Thymus (tissue), 11 donors: Measurements from ENCODE around the gene MRPL51. TPM values are rescaled to one million over a fixed set of nuclear protein-coding genes. Genes with fewer than 3 reads are reported as not detected.

Source experiments
- DNase-seq, 9 donors: peaks; one replicate each; pipeline ENCODE4 v3.0.0-alpha.2; 2013; ENCODE audit warnings: low spot score in 9 of 9, low read depth in 6 of 9, missing footprints in 1 of 9
- H3K27ac ChIP-seq, 2 donors: one replicate each; pipeline ENCODE4 v1.5.1; 2013; ENCODE audit warnings: control low read depth in 1 of 2, low read depth in 1 of 2, low read length in 1 of 2, mild to moderate bottlenecking in 1 of 2, moderate library complexity in 1 of 2
- H3K27me3 ChIP-seq, 2 donors: one replicate each; pipeline ENCODE4 v1.5.1; 2013; ENCODE audit warnings: low read length in 1 of 2; ENCODE audit not compliant: control insufficient read depth in 2 of 2, insufficient read depth in 1 of 2
- H3K36me3 ChIP-seq, 2 donors: one replicate each; pipeline ENCODE4 v1.5.1; 2013; ENCODE audit warnings: low read length in 1 of 2, mild to moderate bottlenecking in 1 of 2, moderate library complexity in 1 of 2; ENCODE audit not compliant: control insufficient read depth in 2 of 2, insufficient read depth in 2 of 2
- H3K4me1 ChIP-seq, 2 donors: one replicate each; pipeline ENCODE4 v1.5.1; 2013; ENCODE audit warnings: low read length in 2 of 2; ENCODE audit not compliant: control insufficient read depth in 2 of 2, insufficient read depth in 2 of 2
- H3K4me3 ChIP-seq, 2 donors: one replicate each; pipeline ENCODE4 v1.5.1; 2013; ENCODE audit warnings: low read length in 2 of 2, control low read depth in 1 of 2, mild to moderate bottlenecking in 1 of 2
- H3K9me3 ChIP-seq, 2 donors: one replicate each; pipeline ENCODE4 v1.5.1; 2013; ENCODE audit warnings: low read length in 1 of 2, mild to moderate bottlenecking in 1 of 2; ENCODE audit not compliant: control insufficient read depth in 2 of 2, insufficient read depth in 1 of 2
- WGBS: extraction: QIAGEN DNeasy Blood & Tissue Kit; methylation state at CpG from one replicate; pipeline ENCODE4 v1.1.7; 2013; 5-methylcytosine and 5-hydroxymethylcytosine counted together
- polyA plus RNA-seq: library from polyadenylated mRNA; stranded (reverse); fragments of 200-250 nt; gene quantifications from one replicate; pipeline ENCODE4 v1.2.3, GENCODE V29; 2013
- total RNA-seq: library from RNA; stranded (reverse); fragments of 120-200 nt; gene quantifications from one replicate; pipeline ENCODE4 v1.2.4, GENCODE V29; 2013
- donor health status: healthy.

The MRPL51 gene
- total and polyA plus RNA-seq, 2 donors, result 136 to 252 TPM

DNA sequence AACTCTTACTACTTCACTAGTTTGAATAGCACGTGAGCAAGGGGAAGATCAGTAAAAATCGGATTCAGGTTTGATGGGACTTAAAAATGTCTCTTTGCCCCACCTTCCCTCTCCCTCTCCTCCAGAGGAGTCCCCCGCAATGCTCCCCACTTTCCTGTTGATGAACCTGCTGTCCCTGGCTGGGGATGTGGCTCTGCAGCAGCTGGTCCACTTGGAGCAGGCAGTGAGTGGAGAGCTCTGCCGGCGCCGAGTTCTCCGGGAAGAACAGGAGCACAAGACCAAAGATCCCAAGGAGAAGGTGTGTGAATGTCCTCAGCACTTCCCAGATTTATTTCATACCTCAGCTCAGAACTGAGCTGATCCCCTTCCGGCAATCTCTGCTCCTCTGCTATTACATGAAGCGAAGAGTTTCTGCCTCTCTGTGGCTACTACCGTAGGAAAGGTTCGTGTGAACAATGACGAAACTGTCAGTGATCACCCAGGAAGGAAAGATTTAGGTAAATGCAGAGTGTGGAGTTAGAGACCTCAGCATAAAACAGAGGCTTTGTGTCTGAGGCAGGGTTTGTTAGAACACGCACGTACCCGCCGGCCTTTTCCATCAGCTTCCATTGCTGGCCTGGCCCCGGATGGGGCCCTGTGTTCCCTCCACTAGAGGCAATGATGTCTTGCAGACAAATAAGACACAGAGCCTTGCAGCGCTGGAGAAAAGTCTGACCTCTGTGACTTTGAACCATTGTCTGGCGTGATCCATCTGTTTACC is 33.9 kb upstream of the MRPL51 start:
- H3K36me3 ChIP-seq, result peaks cover 92 to 100% of the 10 kb centered on the region in 2 donors
- no peak overlapping the region for H3K4me3 ChIP-seq
- DNase-seq, result no peak
- no peaks in the 10 kb centered on the region for H3K27me3 ChIP-seq
- H3K27ac ChIP-seq, result no peak overlapping the region
- peaks cover 0 to 2% of the 10 kb centered on the region in 2 donors for H3K4me1 ChIP-seq
- 97% methylated on average over 19 of the region's 19 CpGs for WGBS
- no peaks in the 10 kb centered on the region for H3K9me3 ChIP-seq

DNA sequence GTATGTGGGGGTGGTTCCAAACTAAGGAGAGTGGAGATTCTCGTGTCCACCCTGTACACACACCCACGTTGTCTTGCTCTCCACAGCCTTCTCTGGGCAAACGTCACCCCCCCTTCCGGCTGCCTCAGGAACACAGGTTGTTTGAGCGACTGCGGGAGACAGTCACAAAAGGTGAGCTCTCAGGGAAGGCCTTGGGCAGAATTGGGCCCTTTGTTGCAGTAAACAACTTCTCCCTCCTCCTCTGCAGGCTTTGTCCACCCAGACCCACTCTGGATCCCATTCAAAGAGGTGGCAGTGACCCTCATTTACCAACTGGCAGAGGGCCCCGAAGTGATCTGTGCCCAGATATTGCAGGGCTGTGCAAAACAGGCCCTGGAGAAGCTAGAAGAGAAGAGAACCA is 33.1 kb upstream of the MRPL51 start:
- Histone ChIP-seq H3K36me3 (peaks cover 99 to 100% of the 10 kb centered on the region in 2 donors), H3K4me3 (no peak overlapping the region), H3K4me1 (no peaks in the 10 kb centered on the region), H3K27ac (no peak overlapping the region), H3K9me3 (no peaks in the 10 kb centered on the region), H3K27me3 (no peaks in the 10 kb centered on the region)
- WGBS, result 96% methylated on average over 7 of the region's 7 CpGs
- no peak for DNase-seq

DNA sequence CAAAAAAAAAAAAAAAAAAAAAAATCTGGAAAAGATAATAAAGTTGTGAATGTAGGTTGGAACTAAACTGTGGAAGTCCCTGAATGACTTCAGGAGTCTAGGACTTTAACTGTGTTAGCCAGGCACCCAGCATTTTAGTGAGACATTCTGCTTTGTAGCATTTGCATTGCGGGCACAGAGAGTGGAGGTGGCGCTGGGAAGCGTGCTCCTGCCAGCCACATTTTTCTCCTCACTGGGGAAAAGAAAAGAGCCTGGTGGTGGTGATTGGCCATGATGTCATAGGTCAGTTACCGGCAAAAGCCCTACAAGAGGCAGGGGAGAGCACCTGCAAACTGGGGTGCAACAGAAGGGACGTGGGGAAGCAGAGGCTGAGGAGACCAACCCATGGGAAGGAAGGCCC is 31.6 kb upstream of the MRPL51 start:
- no peak overlapping the region for H3K27ac ChIP-seq
- WGBS, result 95% methylated on average over 5 of the region's 5 CpGs
- peaks cover 96 to 98% of the 10 kb centered on the region in 2 donors for H3K36me3 ChIP-seq
- H3K4me1 ChIP-seq, result no peaks in the 10 kb centered on the region
- no peaks in the 10 kb centered on the region for H3K9me3 ChIP-seq
- no peak for DNase-seq
- H3K27me3 ChIP-seq, result no peaks in the 10 kb centered on the region
- H3K4me3 ChIP-seq, result no peak overlapping the region

DNA sequence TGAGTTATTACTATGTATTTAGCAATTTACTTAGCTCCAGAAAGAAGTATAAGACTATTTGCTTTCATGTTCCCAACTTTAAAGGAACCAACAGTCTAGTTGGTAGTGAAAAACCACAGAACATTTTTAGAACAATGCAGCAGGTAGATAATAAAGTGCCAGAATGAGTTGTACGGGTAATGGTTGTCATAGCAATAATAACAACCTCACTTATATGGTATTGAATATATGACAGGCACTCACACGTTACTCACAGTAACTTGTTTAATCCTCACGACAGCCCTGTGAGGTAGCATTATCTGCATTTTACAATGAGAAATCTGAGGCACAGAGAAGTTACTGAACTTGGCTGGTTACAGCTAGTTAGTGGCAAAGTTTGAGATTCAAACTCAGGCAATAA is 30.6 kb upstream of the MRPL51 start:
- no peak for DNase-seq
- H3K9me3 ChIP-seq, result no peaks in the 10 kb centered on the region
- no peak overlapping the region for H3K4me3 ChIP-seq
- H3K4me1 ChIP-seq, result no peaks in the 10 kb centered on the region
- no peak overlapping the region for H3K27ac ChIP-seq
- WGBS, result 94% methylated on average over 3 of the region's 3 CpGs
- H3K36me3 ChIP-seq, result peaks cover 91 to 96% of the 10 kb centered on the region in 2 donors
- H3K27me3 ChIP-seq, result no peaks in the 10 kb centered on the region

DNA sequence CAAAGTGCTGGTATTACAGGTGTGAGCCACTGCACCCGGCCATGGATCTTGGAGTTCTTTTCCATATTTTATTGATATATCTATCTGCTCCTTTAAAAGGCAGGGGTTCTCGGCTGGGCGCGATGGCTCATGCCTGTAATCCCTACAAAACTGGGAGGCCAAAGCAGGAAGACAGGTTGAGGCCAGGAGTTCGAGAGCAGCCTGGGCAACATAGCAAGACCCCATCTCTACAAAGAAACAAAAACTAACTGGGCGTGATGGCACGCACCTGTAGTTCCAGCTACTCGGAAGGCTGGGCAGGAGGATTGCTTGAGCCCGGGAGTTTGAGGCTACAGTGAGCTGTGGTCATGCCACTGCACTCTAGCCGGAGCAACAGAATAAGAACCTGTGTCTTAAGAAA is 29.1 kb upstream of the MRPL51 start:
- Histone ChIP-seq H3K4me3 (no peak overlapping the region), H3K36me3 (peaks cover 86 to 95% of the 10 kb centered on the region in 2 donors), H3K9me3 (no peaks in the 10 kb centered on the region), H3K27ac (no peak overlapping the region), H3K27me3 (no peaks in the 10 kb centered on the region), H3K4me1 (no peaks in the 10 kb centered on the region)
- WGBS, result 90% methylated on average over 10 of the region's 10 CpGs
- DNase-seq, result no peak

DNA sequence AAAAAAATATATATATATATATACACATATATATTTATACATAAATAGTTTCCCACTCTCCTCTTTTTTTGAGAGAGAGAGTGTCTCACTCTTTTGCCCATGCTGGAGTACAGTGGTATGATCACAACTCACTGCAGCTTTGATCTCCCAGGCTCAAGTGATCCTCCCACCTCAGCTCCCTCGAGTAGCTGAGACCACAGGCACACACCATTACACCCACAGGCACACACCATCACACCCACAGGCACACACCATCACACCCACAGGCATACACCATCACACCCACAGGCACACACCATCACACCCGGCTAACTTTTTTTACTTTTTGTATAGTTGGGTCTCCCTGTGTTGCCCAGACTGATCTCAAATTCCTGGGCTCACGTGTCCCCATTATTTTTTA is 27.1 kb upstream of the MRPL51 start:
- Histone ChIP-seq H3K4me3 (no peak overlapping the region), H3K27me3 (no peaks in the 10 kb centered on the region), H3K27ac (no peak overlapping the region), H3K9me3 (no peaks in the 10 kb centered on the region), H3K36me3 (peaks cover 82 to 94% of the 10 kb centered on the region in 2 donors), H3K4me1 (no peaks in the 10 kb centered on the region)
- WGBS, result 71% methylated on average over 3 of the region's 3 CpGs
- no peak for DNase-seq

DNA sequence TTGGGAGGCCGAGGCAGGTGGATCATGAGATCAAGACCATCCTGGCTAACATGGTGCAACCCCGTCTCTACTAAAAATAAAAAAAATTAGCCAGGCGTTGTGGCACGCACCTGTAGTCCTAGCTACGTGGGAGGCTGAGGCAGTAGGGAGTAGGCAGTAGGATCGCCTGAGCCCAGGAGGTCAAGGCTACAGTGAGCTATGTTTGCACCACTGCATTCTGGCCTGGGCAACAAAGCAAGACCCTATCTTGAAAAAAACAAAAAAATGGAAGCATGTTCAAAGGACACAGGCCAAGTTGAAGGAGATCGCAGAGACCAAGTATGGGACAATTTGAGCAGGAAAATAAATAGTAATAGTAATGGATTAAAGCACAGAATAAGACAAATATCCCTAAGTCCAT is 15.0 kb upstream of the MRPL51 start:
- no peaks in the 10 kb centered on the region for H3K4me1 ChIP-seq
- H3K9me3 ChIP-seq, result no peaks in the 10 kb centered on the region
- 84% methylated on average over 7 of the region's 7 CpGs for WGBS
- H3K36me3 ChIP-seq, result peaks cover 58 to 83% of the 10 kb centered on the region in 2 donors
- no peak overlapping the region for H3K4me3 ChIP-seq
- H3K27ac ChIP-seq, result no peak overlapping the region
- H3K27me3 ChIP-seq, result no peaks in the 10 kb centered on the region
- no peak for DNase-seq

DNA sequence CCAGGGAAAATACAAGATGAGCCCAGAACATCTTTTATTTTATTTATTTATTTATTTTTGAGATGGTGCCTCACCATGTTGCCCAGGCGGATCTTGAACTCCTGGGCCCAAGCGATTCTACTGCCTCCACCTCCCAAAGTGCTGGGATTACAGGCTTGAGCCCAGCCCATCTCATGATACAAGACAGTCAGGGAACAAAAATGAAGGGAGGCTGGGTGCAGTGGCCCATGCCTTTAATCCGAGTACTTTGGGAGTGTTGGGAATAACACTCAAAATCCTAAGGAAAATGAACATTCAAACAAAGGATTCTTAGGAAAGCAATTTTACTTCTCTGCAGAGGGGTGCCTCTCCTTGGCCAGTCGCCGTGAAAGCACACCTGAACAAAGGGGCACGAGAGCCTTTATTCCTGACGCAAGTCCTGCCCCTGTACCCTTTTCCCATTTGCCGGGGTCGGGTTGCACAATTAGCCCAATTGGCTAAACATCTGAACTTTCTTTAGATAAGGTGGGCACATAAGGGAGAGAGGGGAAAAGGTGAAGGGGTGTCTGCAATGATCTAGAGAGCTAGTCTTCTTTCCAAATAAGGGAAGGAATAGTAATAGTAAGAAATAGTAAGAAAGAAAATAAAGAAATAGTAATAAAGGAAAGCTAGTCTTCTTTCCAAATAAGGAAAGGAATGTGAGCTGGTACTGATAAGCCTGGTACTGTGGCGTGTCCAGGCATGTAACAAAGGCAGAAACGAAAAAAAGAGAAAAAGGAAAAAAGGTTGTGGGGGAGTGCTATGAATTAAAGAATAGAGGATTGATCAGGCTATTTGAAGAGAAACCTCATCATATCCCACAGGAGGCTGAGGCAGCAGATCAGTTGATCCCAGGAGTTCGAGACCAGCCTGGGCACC is 14.3 kb upstream of the MRPL51 start:
- no peak overlapping the region for H3K27ac ChIP-seq
- no peak for DNase-seq
- H3K4me3 ChIP-seq, result no peak overlapping the region
- WGBS, result 96% methylated on average over 12 of the region's 12 CpGs
- no peaks in the 10 kb centered on the region for H3K4me1 ChIP-seq
- H3K27me3 ChIP-seq, result no peaks in the 10 kb centered on the region
- H3K36me3 ChIP-seq, result peaks cover 56 to 78% of the 10 kb centered on the region in 2 donors
- H3K9me3 ChIP-seq, result no peaks in the 10 kb centered on the region

DNA sequence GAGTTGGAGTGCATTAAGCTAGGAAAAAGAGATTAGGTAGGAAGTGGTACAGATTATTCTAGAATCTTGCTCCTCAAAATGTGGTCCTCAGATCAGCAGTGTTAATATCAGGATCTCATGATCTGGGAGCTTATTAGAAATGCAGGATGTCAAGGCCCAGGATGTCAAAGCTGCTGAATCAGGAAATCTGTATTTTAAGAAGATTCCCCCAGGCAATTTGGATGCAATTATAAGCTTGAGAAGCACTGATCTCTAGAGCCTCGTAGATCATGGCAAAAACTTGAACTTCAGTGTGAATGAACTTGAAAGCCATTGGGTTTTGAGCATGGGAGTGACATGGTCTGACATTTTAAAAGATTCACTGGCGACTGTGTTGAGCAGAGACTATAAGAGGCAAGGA is 7.4 kb upstream of the MRPL51 start:
- WGBS, result 96% methylated on average over 2 of the region's 2 CpGs
- H3K4me1 ChIP-seq, result peaks cover 8 to 12% of the 10 kb centered on the region in 2 donors
- H3K27me3 ChIP-seq, result no peaks in the 10 kb centered on the region
- no peaks in the 10 kb centered on the region for H3K9me3 ChIP-seq
- H3K36me3 ChIP-seq, result peaks cover 61 to 84% of the 10 kb centered on the region in 2 donors
- no peak overlapping the region for H3K4me3 ChIP-seq
- H3K27ac ChIP-seq, result no peak overlapping the region
- DNase-seq, result no peak
